Stimulated activated CD8-positive, alpha-beta memory T cell treated with anti-CD3 and anti-CD28 coated beads, Interleukin-15, amount 100 ng/mL, for 1 hour (primary cell): ENCODE measurements around the gene NEDD4.
"Not testable (repeated sequence)": the region's sequence is repeated elsewhere in the genome, so short reads cannot be mapped to it uniquely, and the experiment has no call there.

ENCODE experiments used
- DNase-seq: peaks from one replicate; pipeline ENCODE4 v3.0.0-alpha.2; 2020; ENCODE audit warnings: low read depth

Gene NEDD4

GRCh38 chr15:55993111-55993803 lies at the start of gene NEDD4:
NEDD4 (minus strand) TSS chr15:55993612; CDS start chr15:55993555, 57 bp downstream.
- peak; percentile 31 for DNase-seq

- no peak for DNase-seq
Measured at GRCh38 chr15:56042498-56042897, 49.1 kb upstream of the NEDD4 start.

DNA sequence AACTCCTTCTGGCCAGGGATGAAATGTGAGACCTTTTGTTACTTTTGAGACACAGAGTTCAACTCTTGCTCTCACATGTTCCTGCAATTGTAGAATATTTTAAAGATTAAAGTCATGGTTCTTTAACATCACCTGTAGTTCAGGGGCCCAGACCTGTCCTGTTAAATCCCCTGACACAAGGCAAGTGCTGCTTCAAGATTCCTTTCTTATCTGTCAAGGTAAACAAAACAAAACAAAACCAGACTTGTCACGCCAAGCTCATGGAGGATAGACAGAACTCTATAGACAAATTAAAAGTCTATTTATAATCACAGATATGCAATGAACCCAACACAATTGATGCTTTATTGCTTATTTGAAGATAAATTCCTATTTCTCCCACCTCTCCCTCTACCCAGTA lies 48.6 kb upstream of the NEDD4 start:
- no peak for DNase-seq

- no peak for DNase-seq
Measured at GRCh38 chr15:56040081-56041035, 46.9 kb upstream of the NEDD4 start.

DNA sequence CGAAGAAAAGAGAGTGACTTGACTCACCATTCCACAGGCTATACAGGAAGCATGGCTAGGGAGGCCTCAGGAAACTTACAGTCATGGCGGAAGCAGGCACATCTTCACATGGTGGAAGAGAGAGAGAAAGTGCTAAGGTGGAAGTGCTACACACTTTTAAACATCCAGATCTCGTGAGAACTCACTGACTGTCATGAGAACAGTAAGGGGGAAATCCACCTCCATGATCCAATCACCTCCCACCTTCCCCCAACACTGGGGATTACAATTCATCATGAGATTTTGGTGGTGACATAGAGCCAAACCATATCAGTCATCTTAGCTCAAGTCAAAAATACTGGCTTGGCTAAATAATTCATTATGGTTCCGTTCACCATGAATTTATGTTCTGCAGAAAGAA lies 45.3 kb upstream of the NEDD4 start:
- DNase-seq, result no peak

GRCh38 chr15:56038015-56038414 lies 44.6 kb upstream of the NEDD4 start:
- no peak for DNase-seq

- DNase-seq, result no peak
Measured at GRCh38 chr15:56036546-56037067, 43.2 kb upstream of the NEDD4 start.

GRCh38 chr15:56035166-56035565 lies 41.8 kb upstream of the NEDD4 start:
- DNase-seq, result no peak

GRCh38 chr15:56034514-56034913 lies 41.1 kb upstream of the NEDD4 start:
- no peak for DNase-seq

- DNase-seq, result no peak
Measured at GRCh38 chr15:56032373-56032772, 39.0 kb upstream of the NEDD4 start.

- DNase-seq, result no peak
Measured at GRCh38 chr15:56031836-56032235, 38.4 kb upstream of the NEDD4 start.

DNA sequence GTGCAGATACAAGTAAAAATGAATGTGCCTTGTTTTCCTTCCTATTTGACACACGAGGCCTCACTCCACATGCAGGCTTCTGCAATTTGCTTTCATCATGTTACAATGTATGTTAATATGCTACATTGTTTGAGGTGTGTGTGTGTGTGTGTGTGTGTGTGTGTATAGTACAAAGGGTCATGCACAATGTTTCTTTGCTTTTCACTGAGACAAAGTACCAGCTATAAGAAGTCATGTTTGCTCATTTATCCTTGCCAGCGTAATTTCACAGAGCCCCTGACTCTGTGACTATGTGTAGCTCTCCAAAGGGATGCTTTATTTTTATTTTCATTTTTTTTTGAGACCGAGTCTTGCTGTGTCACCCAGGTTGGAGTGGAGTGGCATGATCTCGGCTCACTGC lies 38.0 kb upstream of the NEDD4 start:
- no peak for DNase-seq

- DNase-seq, result no peak
Measured at GRCh38 chr15:56028430-56028829, 35.0 kb upstream of the NEDD4 start.

DNA sequence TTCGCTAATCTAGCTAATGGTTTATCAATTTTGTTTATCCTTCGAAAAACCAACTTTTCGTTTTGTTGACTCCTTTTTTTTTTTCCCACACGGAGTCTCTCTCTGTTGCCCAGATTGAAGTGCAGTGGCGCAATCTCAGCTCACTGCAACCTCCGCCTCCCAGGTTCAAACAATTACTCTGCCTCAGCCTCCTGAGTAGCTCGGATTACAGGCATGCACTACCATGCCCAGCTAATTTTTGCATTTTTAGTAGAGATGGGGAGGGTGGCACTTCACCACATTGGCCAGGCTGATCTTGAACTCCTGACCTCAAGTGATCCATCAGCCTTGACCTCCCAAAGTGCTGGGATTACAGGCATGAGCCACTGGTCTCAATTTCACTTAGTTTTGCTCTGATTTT lies 29.7 kb upstream of the NEDD4 start:
- DNase-seq, result not testable (repeated sequence)

- no peak for DNase-seq
Measured at GRCh38 chr15:56019819-56020486, 26.5 kb upstream of the NEDD4 start.

DNA sequence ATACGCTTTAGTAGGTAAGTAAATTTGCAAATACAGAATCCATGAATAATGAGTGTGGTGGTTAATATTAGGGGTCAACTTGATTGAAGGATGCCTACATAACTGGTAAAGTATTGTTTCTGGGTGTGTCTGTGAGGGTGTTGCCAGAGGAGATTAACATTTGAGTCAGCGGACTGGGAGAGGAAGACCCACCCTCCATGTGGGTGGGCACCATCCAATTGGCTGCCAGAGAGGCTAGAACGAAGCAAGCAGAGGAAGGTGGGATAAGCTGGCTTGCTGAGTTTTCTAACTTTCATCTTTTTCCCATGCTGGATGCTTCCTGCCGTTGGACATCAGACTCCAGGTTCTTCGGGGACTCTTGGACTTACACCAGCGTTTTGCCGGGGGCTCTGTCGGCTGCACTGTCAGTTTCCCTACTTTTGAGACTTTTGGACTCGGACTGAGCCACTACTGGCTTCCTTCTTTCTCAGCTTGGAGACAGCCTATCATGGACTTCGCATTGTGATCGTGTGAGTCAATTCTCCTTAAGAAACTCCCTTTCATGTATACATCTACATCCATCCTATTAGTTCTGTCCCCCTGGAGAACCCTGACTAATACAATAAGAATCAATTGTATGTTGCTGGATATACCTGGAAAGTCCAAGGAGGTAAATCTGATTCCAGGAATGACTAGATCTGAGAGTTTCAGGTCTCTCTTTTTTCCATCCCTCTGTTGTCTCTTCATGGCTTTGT lies 25.8 kb upstream of the NEDD4 start:
- no peak for DNase-seq

GRCh38 chr15:56017920-56018319 lies 24.5 kb upstream of the NEDD4 start:
- DNase-seq, result no peak

DNA sequence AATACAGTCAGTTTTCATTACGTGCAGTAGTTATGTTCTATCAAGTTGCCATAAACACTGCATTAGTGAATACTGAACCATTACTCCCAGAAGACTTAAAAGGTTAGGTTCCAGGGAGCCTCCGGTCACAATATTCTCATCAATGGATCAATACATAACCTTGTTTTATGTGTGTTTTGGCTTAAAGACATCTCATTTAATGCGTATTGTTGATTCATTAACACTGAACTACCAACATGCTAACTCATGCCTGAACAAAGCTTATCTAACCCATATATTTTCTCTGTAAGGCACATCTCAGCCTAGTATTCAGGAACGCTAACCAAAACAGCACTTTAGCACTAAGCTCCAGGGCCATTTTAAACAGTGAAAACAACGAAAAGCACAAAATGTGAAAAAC lies 24.1 kb upstream of the NEDD4 start:
- no peak for DNase-seq

GRCh38 chr15:56016281-56016680 lies 22.9 kb upstream of the NEDD4 start:
- no peak for DNase-seq

DNA sequence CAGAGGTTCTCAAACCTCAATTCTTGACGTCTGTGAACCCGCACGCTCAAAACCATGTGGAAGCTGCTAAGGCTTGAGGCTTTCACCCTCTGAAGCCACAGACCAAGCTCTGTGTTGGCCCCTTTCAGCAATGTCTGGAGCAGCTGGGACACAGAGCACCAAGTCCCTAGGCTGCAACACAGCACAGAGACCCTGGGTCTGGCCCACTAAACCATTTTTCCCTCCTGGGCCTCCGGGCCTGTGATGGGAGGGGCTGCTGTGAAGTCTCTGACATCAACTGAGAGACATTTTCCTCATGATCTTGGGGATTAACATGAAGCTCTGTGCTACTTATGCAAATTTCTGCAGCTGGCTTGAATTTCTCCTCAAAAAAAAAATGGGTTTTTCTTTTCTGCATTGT lies 21.3 kb upstream of the NEDD4 start:
- no peak for DNase-seq

- not testable (repeated sequence) for DNase-seq
Measured at GRCh38 chr15:56007053-56007452, 13.6 kb upstream of the NEDD4 start.

GRCh38 chr15:56006371-56006770 lies 13.0 kb upstream of the NEDD4 start:
- DNase-seq, result not testable (repeated sequence)
